ENCODE data around the gene POPDC2. TPM values are rescaled to one million over a fixed set of nuclear protein-coding genes. Genes with fewer than 3 reads are reported as not detected.

Gene POPDC2
- total and polyA plus RNA-seq, 2 donors (not counting 3 experiments of a cell fraction or from before 2014, with no cell fraction given): 0.57 to 0.66 TPM

- peak; percentile 76 for FAIRE-seq
Observed at GRCh38 chr3:119636249-119636648, 24.1 kb downstream of the POPDC2 start.

More at GRCh38 chr3:119636249-119636648, 24.1 kb downstream of the POPDC2 start:
- Histone ChIP-seq H3K4me2 (ENCODE audit: insufficient read depth, low read length) (peak overlapping the region; percentile 46), H3K27me3 (ENCODE audit: control insufficient read depth in 2 of 2, insufficient read depth in 2 of 2, low read length in 2 of 2) (no peaks in the 10 kb centered on the region), H3K9me1 (replicated peaks; ENCODE audit: control insufficient read depth, extremely low read depth, insufficient read depth, low read length) (no peaks in the 10 kb centered on the region), H3K27ac (ENCODE audit: insufficient read depth, low read depth, low read length) (peak overlapping the region; percentile 23), H3K4me1 (ENCODE audit: control insufficient read depth, extremely low read depth, insufficient read depth, low read length) (peaks cover 34% of the 10 kb centered on the region), H3K79me2 (ENCODE audit: control insufficient read depth, insufficient read depth, low read length) (no peaks in the 10 kb centered on the region), H3K4me3 (replicated peaks in 1 of 3; ENCODE audit: insufficient read depth in 1 of 3, low read depth in 1 of 3, low read length in 3 of 3) (no peak overlapping the region), H4K20me1 (replicated peaks; ENCODE audit: control insufficient read depth, extremely low read depth, insufficient read depth, low read length) (no peaks in the 10 kb centered on the region), H3K9ac (replicated peaks; ENCODE audit: extremely low read depth, insufficient read depth, low read length) (no peak overlapping the region), H2AFZ (ENCODE audit: low read depth, low read length) (peak overlapping the region; percentile 21), H3K36me3 (ENCODE audit: control insufficient read depth in 2 of 2, extremely low read depth in 1 of 2, insufficient read depth in 2 of 2, low read length in 2 of 2) (no peaks in the 10 kb centered on the region), H3K9me3 (replicated peaks; ENCODE audit: control insufficient read depth, insufficient read depth, low read length) (no peaks in the 10 kb centered on the region)
- BruUV-seq (replicated peaks): no TSS peak
- ChIA-PET POLR2A (no interaction called here), CTCF (interaction anchor here (1.1 to 1.9 kb wide), 3 partner anchors 9 to 45 kb away, joined by 3 to 5 read pairs (median 4); no protein-coding TSS in a partner anchor)
- DNase-seq (ENCODE audit: low read depth, low spot score): peak; percentile 75
- dilution Hi-C loops (cut with MboI; ENCODE audit: extremely low pct_ligation_motif_present, low sequenced_read_pairs): no loop called here
- TF ChIP-seq EZH2 (IDR thresholded peaks at IDR 0.05; ENCODE audit: borderline replicate concordance, low read depth, low read length, severe bottlenecking) (no peak), JUN (IDR thresholded peaks at IDR 0.05; ENCODE audit: borderline replicate concordance, insufficient read depth, insufficient read length, low read depth) (no peak), CTCF (IDR thresholded peaks at IDR 0.05; ENCODE audit: extremely low read depth in 1 of 2, insufficient read depth in 1 of 2, low read depth in 1 of 2, low read length in 2 of 2) (no peak), FOS (IDR thresholded peaks at IDR 0.05; ENCODE audit: borderline replicate concordance, insufficient read depth, low read length) (peak; percentile 23), GATA2 (IDR thresholded peaks at IDR 0.05; ENCODE audit: insufficient read depth, insufficient read length, low read depth, low read length) (peak; percentile 22)
- intact Hi-C loops (cut with micrococcal nuclease): loop anchor here (2.0 kb wide), 1 partner anchor 41 kb away; the partner anchor contains the start of gene COX17

All from endothelial cell of umbilical vein (primary cell).